PC-3 (cell line): Measurements from ENCODE around the gene ARL2BP. TPM values are rescaled to one million over a fixed set of nuclear protein-coding genes. Genes with fewer than 3 reads are reported as not detected.

Experiments
- ATAC-seq: fragments of 200-7000 bp; cut with Tn5 transposase; 2 replicates; pipeline ENCODE4 v1.9.1; 2020; ENCODE audit warnings: mild to moderate bottlenecking, moderate library complexity
- BruUV-seq: library from RNA; stranded (reverse); fragments of 400-500 nt; replicated peaks from 2 replicates; lab custom pipeline; 2021; lab: Mats Ljungman, UMichigan
- CTCF ChIA-PET: fragments of 300-600 bp; sonication (Branson Sonifier 250); formaldehyde crosslinking; loops from one replicate; lab custom pipeline; 2022; ENCODE audit warnings: antibody characterized with exemption; lab: Charles Lee
- POLR2A ChIA-PET: fragments of 300-600 bp; sonication (Branson Sonifier 250); formaldehyde crosslinking; loops from one replicate; lab custom pipeline; 2022; ENCODE audit warnings: antibody characterized with exemption; ENCODE audit not compliant: unreplicated experiment; lab: Charles Lee
- DNase-seq: peaks from one replicate; pipeline ENCODE4 v3.0.0-alpha.2; 2015
- H2AFZ ChIP-seq: fragments of 300-600 bp; sonication (generic); 2 replicates; pipeline ENCODE4 v1.6.0; 2016; ENCODE audit warnings: antibody characterized with exemption, low read length
- H3F3A ChIP-seq: fragments of 300-600 bp; sonication (generic); one replicate; pipeline ENCODE4 v1.6.0; 2017; ENCODE audit warnings: antibody characterized with exemption, low read length, control low read depth, mild to moderate bottlenecking; ENCODE audit not compliant: unreplicated experiment
- H3K27ac ChIP-seq: fragments of 300-600 bp; sonication (generic); 2 replicates; pipeline ENCODE4 v1.5.1; 2016; ENCODE audit warnings: mild to moderate bottlenecking, low read length
- H3K27me3 ChIP-seq: fragments of 300-600 bp; sonication (generic); 2 replicates; pipeline ENCODE4 v1.6.1; 2016; ENCODE audit warnings: low read length, mixed read lengths
- H3K36me3 ChIP-seq: fragments of 300-600 bp; sonication (generic); 2 replicates; pipeline ENCODE4 v1.6.1; 2016; ENCODE audit warnings: low read depth, mixed run types, low read length, mixed read lengths
- H3K4me1 ChIP-seq: fragments of 300-600 bp; sonication (generic); 2 replicates; pipeline ENCODE4 v1.5.1; 2016; ENCODE audit warnings: low read length; ENCODE audit not compliant: insufficient read depth
- H3K4me2 ChIP-seq: fragments of 300-600 bp; sonication (generic); 2 replicates; pipeline ENCODE4 v1.6.0; 2016; ENCODE audit warnings: low read length
- H3K4me3 ChIP-seq: fragments of 300-600 bp; sonication (generic); 2 replicates; pipeline ENCODE4 v1.5.1; 2016; ENCODE audit warnings: mild to moderate bottlenecking, low read length, mixed read lengths
- H3K79me2 ChIP-seq: fragments of 300-600 bp; sonication (generic); 2 replicates; pipeline ENCODE4 v1.6.1; 2017; ENCODE audit warnings: low read length, mixed read lengths
- H3K9ac ChIP-seq: fragments of 300-600 bp; sonication (generic); 2 replicates; pipeline ENCODE4 v1.6.0; 2016; ENCODE audit warnings: mild to moderate bottlenecking, low read length
- H3K9me2 ChIP-seq: fragments of 300-600 bp; sonication (generic); replicated peaks from 2 replicates; pipeline ENCODE4 v1.6.1; 2016; ENCODE audit warnings: mixed run types, low read length, mixed read lengths
- H3K9me3 ChIP-seq: fragments of 300-600 bp; sonication (generic); 2 replicates; pipeline ENCODE4 v1.6.1; 2016; ENCODE audit warnings: low read length, mixed read lengths
- H4K20me1 ChIP-seq: fragments of 300-600 bp; sonication (generic); 2 replicates; pipeline ENCODE4 v1.6.1; 2016; ENCODE audit warnings: low read length, mixed read lengths
- CTCF ChIP-seq: fragments of 300-600 bp; sonication (generic); conservative IDR thresholded peaks from 2 replicates; pipeline ENCODE4 v1.5.1; 2017; ENCODE audit warnings: antibody characterized with exemption, low read depth, mild to moderate bottlenecking, low read length
- EZH2 ChIP-seq: fragments of 300-600 bp; sonication (generic); IDR thresholded peaks from one replicate; pipeline ENCODE4 v1.6.1; 2017; ENCODE audit warnings: antibody characterized with exemption, mild to moderate bottlenecking, low read length; ENCODE audit not compliant: unreplicated experiment
- EZH2phosphoT487 ChIP-seq: fragments of 300-600 bp; sonication (generic); IDR thresholded peaks from 2 replicates; pipeline ENCODE4 v1.6.1; 2018; ENCODE audit warnings: mild to moderate bottlenecking, antibody characterized with exemption, low read length, borderline replicate concordance
- intact Hi-C: fragments of 100-400 bp; cut with micrococcal nuclease; formaldehyde crosslinking; loops from 2 replicates; pipeline ENCODE4 v1.9.0; 2023
- total RNA-seq: library from RNA; depleted of rRNA; stranded (reverse); fragments of >200 nt; gene quantifications from 2 replicates; pipeline ENCODE4 v1.2.3, GENCODE V29; 2014

The ARL2BP gene
- total RNA-seq, 1 experiment from 2014 or later, result 38.4 TPM

DNA sequence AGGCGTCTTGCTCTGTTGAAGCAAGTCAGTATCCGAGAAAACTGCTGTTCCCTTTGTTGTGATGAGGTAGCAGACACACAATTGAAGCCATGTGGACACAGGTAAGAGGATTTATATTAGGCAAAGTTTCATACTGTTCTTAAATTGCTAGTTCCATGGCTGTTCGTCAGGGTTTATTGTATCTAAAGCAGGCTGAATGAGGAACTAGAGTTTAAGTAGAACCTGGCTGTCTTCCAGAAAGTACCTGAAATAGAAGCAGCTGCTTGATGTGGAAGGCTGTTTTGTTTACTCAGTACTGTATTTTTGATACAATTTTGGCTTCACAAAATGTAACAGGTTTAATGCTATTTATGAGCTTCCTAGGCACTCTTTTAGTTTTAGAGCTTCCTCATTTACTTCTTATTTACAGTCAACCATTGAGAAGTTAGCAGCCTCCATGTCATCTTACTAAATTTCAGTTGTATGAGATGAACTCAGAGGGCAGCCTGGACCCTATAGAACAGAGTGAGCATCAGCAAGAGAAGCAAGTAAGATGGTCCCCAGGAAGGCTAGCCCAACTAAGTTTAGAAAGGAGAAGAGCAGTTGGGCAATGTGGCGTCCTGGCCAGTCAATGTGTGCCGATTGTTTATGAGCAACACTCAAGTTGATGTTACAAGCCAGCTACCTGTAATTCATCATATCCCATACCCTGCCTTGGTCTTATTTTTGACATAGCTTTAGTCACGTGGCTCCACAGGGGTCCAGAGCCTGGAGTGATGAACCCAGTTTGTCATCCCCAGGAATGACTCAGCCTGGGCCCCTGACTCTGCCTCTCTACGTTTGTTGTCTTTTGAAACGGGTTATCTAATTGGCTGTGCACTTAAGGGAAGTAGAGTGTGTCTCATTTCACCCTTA is 9.7 kb upstream of the ARL2BP start:
- CTCF ChIA-PET, result interaction anchor here (1.1 kb wide), 1 partner anchor 65 kb away, joined by 3 read pairs; no protein-coding TSS in a partner anchor
- H3K4me1 ChIP-seq, result no peaks in the 10 kb centered on the region; the same call in 1 of the 2 replicates
- H3K27ac ChIP-seq, result no peak overlapping the region
- no peaks in the 10 kb centered on the region for H3K27me3 ChIP-seq
- no peaks in the 10 kb centered on the region for H3K9me2 ChIP-seq
- TF ChIP-seq CTCF (no peak), EZH2phosphoT487 (no peak), EZH2 (no peak)
- H3K4me2 ChIP-seq, result no peak overlapping the region
- H3F3A ChIP-seq, result no peaks in the 10 kb centered on the region
- no peak overlapping the region for H2AFZ ChIP-seq
- no peaks in the 10 kb centered on the region for H4K20me1 ChIP-seq
- POLR2A ChIA-PET, result interaction anchor here (0.7 kb wide), 1 partner anchor 10 kb away, joined by 3 read pairs; no protein-coding TSS in a partner anchor
- no TSS peak for BruUV-seq
- no peak overlapping the region for H3K4me3 ChIP-seq
- no peak overlapping the region for H3K9ac ChIP-seq
- H3K79me2 ChIP-seq, result no peaks in the 10 kb centered on the region
- intact Hi-C loops, result no loop called here
- H3K9me3 ChIP-seq, result no peaks in the 10 kb centered on the region
- ATAC-seq, result no peak
- DNase-seq, result peak; percentile 28
- H3K36me3 ChIP-seq, result peaks cover 40% of the 10 kb centered on the region

DNA sequence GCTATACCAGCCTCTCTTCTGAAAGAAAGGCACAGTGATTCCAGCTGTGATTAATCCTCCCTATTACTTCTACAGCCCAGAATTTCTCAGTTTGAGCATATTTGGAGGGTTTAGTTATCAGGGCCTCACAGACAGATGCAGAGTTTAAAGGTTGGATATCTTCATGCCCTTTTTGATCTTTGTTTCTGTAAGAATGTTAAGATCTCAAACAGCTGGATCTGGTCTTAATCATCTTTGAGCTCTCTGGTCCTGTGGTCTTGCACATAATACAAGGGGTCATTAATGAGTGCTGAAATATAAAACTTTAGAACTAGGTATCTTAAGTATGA is 9.1 kb upstream of the ARL2BP start:
- no peak for TF ChIP-seq EZH2
- TF ChIP-seq CTCF, result no peak
- no peak for TF ChIP-seq EZH2phosphoT487
- no peaks in the 10 kb centered on the region for H3F3A ChIP-seq
- H3K4me1 ChIP-seq, result no peaks in the 10 kb centered on the region; the same call in 1 of the 2 replicates
- H3K79me2 ChIP-seq, result no peaks in the 10 kb centered on the region
- no peaks in the 10 kb centered on the region for H3K9me2 ChIP-seq
- no peak overlapping the region for H2AFZ ChIP-seq
- peaks cover 37% of the 10 kb centered on the region; the same call in 1 of the 2 replicates for H3K36me3 ChIP-seq
- no peaks in the 10 kb centered on the region for H3K27me3 ChIP-seq
- H3K9me3 ChIP-seq, result no peaks in the 10 kb centered on the region
- no peak overlapping the region for H3K9ac ChIP-seq
- DNase-seq, result no peak
- intact Hi-C loops, result no loop called here
- ChIA-PET CTCF (interaction anchor here (0.6 to 1.1 kb wide), 2 partner anchors 64 to 355 kb away, joined by 3 to 4 read pairs; no protein-coding TSS in a partner anchor), POLR2A (no interaction called here)
- no peaks in the 10 kb centered on the region for H4K20me1 ChIP-seq
- H3K27ac ChIP-seq, result no peak overlapping the region
- H3K4me3 ChIP-seq, result no peak overlapping the region
- ATAC-seq, result no peak
- BruUV-seq, result no TSS peak
- H3K4me2 ChIP-seq, result no peak overlapping the region

DNA sequence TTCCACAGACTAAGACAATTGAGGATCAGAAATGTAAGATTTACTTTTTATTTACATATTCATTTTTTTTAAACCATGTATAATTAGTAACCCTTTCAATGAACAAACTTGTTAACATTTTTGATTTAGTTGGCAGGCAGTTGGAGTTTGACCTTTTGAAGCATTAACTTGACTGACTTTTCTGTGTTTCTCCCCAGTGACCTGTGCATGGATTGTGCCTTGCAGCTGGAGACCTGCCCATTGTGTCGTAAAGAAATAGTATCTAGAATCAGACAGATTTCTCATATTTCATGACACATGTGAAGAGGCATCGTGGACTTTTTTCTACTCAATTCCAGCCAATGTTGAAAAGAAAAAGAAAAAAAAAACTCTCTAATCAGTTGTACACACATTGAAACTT is 6.4 kb upstream of the ARL2BP start:
- no peaks in the 10 kb centered on the region for H3K27me3 ChIP-seq
- H3K27ac ChIP-seq, result peak overlapping the region; percentile 36; the same call in 1 of the 2 replicates
- H4K20me1 ChIP-seq, result no peaks in the 10 kb centered on the region
- no TSS peak for BruUV-seq
- H3K9me3 ChIP-seq, result no peaks in the 10 kb centered on the region
- DNase-seq (no peak), ATAC-seq (no peak)
- intact Hi-C loops, result no loop called here
- POLR2A ChIA-PET, result no interaction called here
- no peak overlapping the region for H2AFZ ChIP-seq
- H3K36me3 ChIP-seq, result peaks cover 25% of the 10 kb centered on the region; the same call in 1 of the 2 replicates
- no peaks in the 10 kb centered on the region for H3K9me2 ChIP-seq
- CTCF ChIA-PET, result no interaction called here
- H3K4me3 ChIP-seq, result no peak overlapping the region
- no peaks in the 10 kb centered on the region; the same call in 1 of the 2 replicates for H3K4me1 ChIP-seq
- no peaks in the 10 kb centered on the region for H3F3A ChIP-seq
- no peak overlapping the region for H3K9ac ChIP-seq
- no peaks in the 10 kb centered on the region for H3K79me2 ChIP-seq
- no peak for TF ChIP-seq CTCF
- no peak for TF ChIP-seq EZH2phosphoT487
- no peak for TF ChIP-seq EZH2
- H3K4me2 ChIP-seq, result no peak overlapping the region
